K562 (cell line): ENCODE data around the gene UBE2O. TPM values are rescaled to one million over a fixed set of nuclear protein-coding genes. Genes with fewer than 3 reads are reported as not detected.

Experiments
- ATAC-seq: fragments of 200-7000 bp; cut with Tn5 transposase; 3 replicates; pipeline ENCODE4 v1.9.1; 2020; ENCODE audit warnings: moderate library complexity
- BruUV-seq: library from RNA; stranded (reverse); fragments of 400-500 nt; replicated peaks from 2 replicates; lab custom pipeline; 2021; lab: Mats Ljungman, UMichigan
- CTCF ChIA-PET: fragments of 300-600 bp; formaldehyde crosslinking; extraction: SDS; loops from one replicate; lab custom pipeline; 2021; ENCODE audit warnings: low intra/inter-chr PET ratio; lab: Yijun Ruan, JAX
- POLR2A ChIA-PET: fragments of 300-600, 350-650 bp; sonication (Branson Sonifier 250); formaldehyde crosslinking; extraction: SDS; loops from one replicate; lab custom pipeline; 2021; ENCODE audit warnings: antibody characterized with exemption, inconsistent platforms; lab: Yijun Ruan, JAX
- DNase-seq, 4 experiments: peaks; one replicate each; pipeline versions ENCODE4 v3.0.0 to v3.0.0-alpha.2; 2011 to 2018; ENCODE audit warnings: low spot score in 3 of 4, mixed read lengths in 3 of 4; ENCODE audit errors: extremely low read depth in 1 of 4
- FAIRE-seq: peaks from 2 replicates; lab custom pipeline; 2011; peaks lifted over from hg19 to GRCh38; lab: Jason Lieb, UNC
- H2AFZ ChIP-seq: 2 replicates; pipeline ENCODE4 v1.6.0; 2011; ENCODE audit warnings: low read depth, low read length, control low read depth, inconsistent platforms
- H3K27ac ChIP-seq: fragments of 200-600 bp; 3 replicates; pipeline ENCODE4 v1.8.0; 2011; ENCODE audit warnings: low read depth, mild to moderate bottlenecking, control low read depth, inconsistent platforms, low read length, moderate library complexity, mixed read lengths; ENCODE audit errors: extremely low read depth
- H3K27me3 ChIP-seq, 2 experiments: fragments of 300-600 bp in 1 of 2; 2 replicates in 1 of 2; 3 replicates in 1 of 2; pipeline versions ENCODE4 v1.6.0 to v1.8.0; 2011; ENCODE audit warnings: inconsistent platforms in 2 of 2, low read length in 2 of 2, mild to moderate bottlenecking in 1 of 2, mixed read lengths in 1 of 2, moderate library complexity in 1 of 2; ENCODE audit not compliant: control insufficient read depth in 2 of 2, insufficient read depth in 2 of 2
- H3K36me3 ChIP-seq: fragments of 300-600 bp; 3 replicates; pipeline ENCODE4 v1.8.0; 2011; ENCODE audit warnings: mild to moderate bottlenecking, low read length, inconsistent platforms; ENCODE audit not compliant: control insufficient read depth, insufficient read depth
- H3K4me1 ChIP-seq, 2 experiments: fragments of 200-600 bp in 1 of 2; replicated peaks in 1 of 2; 2 replicates in 1 of 2; 3 replicates in 1 of 2; pipeline versions ENCODE4 v1.5.1 to v1.8.0; 2011; ENCODE audit warnings: inconsistent platforms in 2 of 2, low read length in 2 of 2, mild to moderate bottlenecking in 1 of 2, mixed read lengths in 1 of 2, moderate library complexity in 1 of 2; ENCODE audit not compliant: control insufficient read depth in 2 of 2, insufficient read depth in 2 of 2
- H3K4me2 ChIP-seq: 2 replicates; pipeline ENCODE4 v1.6.1; 2011; ENCODE audit warnings: low read length, control low read depth, inconsistent platforms, mixed read lengths; ENCODE audit not compliant: insufficient read depth
- H3K4me3 ChIP-seq: fragments of 200-600 bp; sonication (generic), shearing (Covaris generic); 2 replicates; pipeline ENCODE4 v1.5.1; 2016; ENCODE audit warnings: control low read depth, inconsistent platforms
- H3K79me2 ChIP-seq: fragments of 200-600 bp; 3 replicates; pipeline ENCODE4 v1.8.0; 2011; ENCODE audit warnings: low read length, inconsistent platforms; ENCODE audit not compliant: control insufficient read depth, insufficient read depth
- H3K9ac ChIP-seq, 2 experiments: 2 replicates each; pipeline versions ENCODE4 v1.6.0 to v1.6.1; 2011; ENCODE audit warnings: low read depth in 2 of 2, low read length in 2 of 2, control low read depth in 1 of 2, inconsistent platforms in 1 of 2, mild to moderate bottlenecking in 1 of 2, mixed read lengths in 1 of 2; ENCODE audit not compliant: insufficient read depth in 1 of 2
- H3K9me1 ChIP-seq: one replicate; pipeline ENCODE4 v1.6.0; 2011; ENCODE audit warnings: inconsistent platforms, mild to moderate bottlenecking, low read length, moderate library complexity; ENCODE audit not compliant: control insufficient read depth, insufficient read depth
- H3K9me3 ChIP-seq: replicated peaks from 2 replicates; pipeline ENCODE4 v1.5.1; 2011; ENCODE audit warnings: low read depth, low read length, inconsistent platforms; ENCODE audit not compliant: control insufficient read depth, insufficient read depth
- H4K20me1 ChIP-seq: replicated peaks from 2 replicates; pipeline ENCODE4 v1.6.1; 2011; ENCODE audit warnings: low read length, inconsistent platforms, mixed read lengths; ENCODE audit not compliant: control insufficient read depth, insufficient read depth
- ADNP ChIP-seq: fragments of 200-800 bp; sonication (Bioruptor generic); IDR thresholded peaks from 2 replicates; pipeline ENCODE4 v1.6.1; 2016; ENCODE audit warnings: missing genetic modification characterization, missing compliant biosample characterization
- ARID2 ChIP-seq: fragments of 450-650 bp; IDR thresholded peaks from 2 replicates; pipeline ENCODE4 v1.6.1; 2017; ENCODE audit warnings: antibody characterized with exemption, mild to moderate bottlenecking
- ARID4B ChIP-seq: sonication (generic); formaldehyde crosslinking; IDR thresholded peaks from 2 replicates; pipeline ENCODE4 v1.8.0; 2022; ENCODE audit warnings: mild to moderate bottlenecking, missing genetic modification reagents
- HDAC2 ChIP-seq: fragments of 450-650 bp; IDR thresholded peaks from 2 replicates; pipeline ENCODE4 v1.6.1; 2016; ENCODE audit warnings: mild to moderate bottlenecking
- KLF6 ChIP-seq: fragments of 250-450 bp; sonication (Bioruptor Pico); IDR thresholded peaks from 2 replicates; pipeline ENCODE4 v1.4.0; 2020; ENCODE audit warnings: mild to moderate bottlenecking, moderate library complexity, borderline replicate concordance
- MLLT1 ChIP-seq, 2 experiments: fragments of 450-650 bp; IDR thresholded peaks; 2 replicates each; pipeline ENCODE4 v1.6.1; 2016
- MNT ChIP-seq, 2 experiments: fragments of 450-650 bp; conservative IDR thresholded peaks; 2 replicates each; pipeline ENCODE4 v1.6.1; 2017; ENCODE audit warnings: mild to moderate bottlenecking in 2 of 2, moderate library complexity in 2 of 2
- RFX1 ChIP-seq: fragments of 450-650 bp; IDR thresholded peaks from 2 replicates; pipeline ENCODE4 v1.6.1; 2016; ENCODE audit warnings: mild to moderate bottlenecking, moderate library complexity
- TAF9B ChIP-seq: fragments of 450-650 bp; IDR thresholded peaks from 2 replicates; pipeline ENCODE4 v1.6.1; 2018; ENCODE audit warnings: mild to moderate bottlenecking; ENCODE audit not compliant: partially characterized antibody
- TCF7 ChIP-seq: sonication (generic); IDR thresholded peaks from 2 replicates; pipeline ENCODE4 v1.6.1; 2016; ENCODE audit warnings: antibody characterized with exemption, borderline replicate concordance
- WGBS: fragments of 100-300 bp; shearing (Covaris generic); methylation state at CpG from one replicate; pipeline ENCODE4 v1.1.6; 2016; ENCODE audit warnings: low coverage, mixed read lengths; ENCODE audit not compliant: insufficient coverage; ENCODE audit errors: missing lambda C conversion rate; 5-methylcytosine and 5-hydroxymethylcytosine counted together
- in situ Hi-C: fragments of 300-500 bp; cut with MboI; formaldehyde crosslinking; loops from 4 replicates; pipeline ENCODE4 v1.15.0; 2018; ENCODE audit warnings: inconsistent platforms, mixed read lengths
- intact Hi-C: fragments of 100-400 bp; cut with micrococcal nuclease; formaldehyde crosslinking; loops from 2 replicates; pipeline ENCODE4 v1.14.2; 2022
- polyA plus RNA-seq, 8 experiments: library from polyadenylated mRNA; depleted of rRNA in 4 of 8; stranded (reverse) in 5 of 8; unstranded in 3 of 8; fragments of >200 nt; fragmentation: Nextera tagmentation in 2 of 8; fragmentation: Illumina TruSeq in 1 of 8; extraction: Ambion mirVana in 2 of 8; extraction: Trizol in 1 of 8; gene quantifications; 2 replicates each; pipeline versions ENCODE4 v1.2.1 to v1.2.3, GENCODE V29; 2011 to 2014; ENCODE audit warnings: inconsistent platforms in 1 of 8, missing spikeins in 1 of 8
- total RNA-seq, 7 experiments: library from RNA; depleted of rRNA in 6 of 7; stranded (reverse); fragments of >200 nt in 6 of 7; fragmentation: Illumina TruSeq in 2 of 7; extraction: Trizol in 2 of 7; gene quantifications; 2 replicates each; pipeline versions ENCODE4 v1.2.1 to v1.2.3, GENCODE V29; 2011 to 2021; ENCODE audit warnings: low replicate concordance in 1 of 7

The UBE2O gene
- total and polyA plus RNA-seq, 9 of the 15 experiments (the other 6 are each of a cell fraction or from before 2014, with no cell fraction given): 1.6 to 39.7 (median 13.3) TPM

- H3K27ac ChIP-seq: peak overlapping the region; percentile 19; the same call in 1 of the 3 replicates
- no peak overlapping the region for H3K4me3 ChIP-seq
- CTCF ChIA-PET: no interaction called here
- H3K4me2 ChIP-seq: peak overlapping the region; percentile 36
- peaks cover 0 to 24% of the 10 kb centered on the region in 2 experiments; a peak in 4 of 5 replicates for H3K4me1 ChIP-seq
- 32% methylated on average over 11 of the region's 11 CpGs for WGBS
- ATAC-seq: peak; percentile 79
- no peak overlapping the region for H3K9ac ChIP-seq
- no peaks in the 10 kb centered on the region for H3K36me3 ChIP-seq
- H3K27me3 ChIP-seq: no peaks in the 10 kb centered on the region
- no peaks in the 10 kb centered on the region for H3K9me1 ChIP-seq
- in situ Hi-C loops: no loop called here
- intact Hi-C loops: no loop called here
- no peak for DNase-seq
- H2AFZ ChIP-seq: peak overlapping the region; percentile 52; the same call in 1 of the 2 replicates
- no peaks in the 10 kb centered on the region for H3K9me3 ChIP-seq
- peak; percentile 80 for FAIRE-seq
- POLR2A ChIA-PET: interaction anchor here (0.8 to 2.5 kb wide), 4 partner anchors 9 to 61 kb away, joined by 4 to 17 read pairs (median 8); partner anchors contain the start of genes PRPSAP1 and SPHK1
- BruUV-seq: no TSS peak
- H4K20me1 ChIP-seq: no peaks in the 10 kb centered on the region
- no peaks in the 10 kb centered on the region for H3K79me2 ChIP-seq
- 0 out of 2 replicates have a peak, but pooled peaks have one; percentile 30 for TF ChIP-seq ADNP (tag)
- no peak for TF ChIP-seq TCF7
- TF ChIP-seq HDAC2: peak; percentile 26; the same call in 1 of the 2 replicates
- TF ChIP-seq RFX1: peak; percentile 70; the same call in 1 of the 2 replicates
- TF ChIP-seq ARID4B (CRISPR knock-in tag): no peak
- 0 out of 4 replicates have a peak, but pooled peaks of 1 of the 2 experiments have one; percentile 14 for TF ChIP-seq MNT (conservative IDR thresholded peaks at IDR 0.05)
- TF ChIP-seq ARID2: no peak
- no peak for TF ChIP-seq KLF6 (CRISPR knock-in tag)
- TF ChIP-seq MLLT1 (IDR thresholded peaks at IDR 0.05): peak in 1 of 2 experiments; percentile 57; a peak in 1 of 4 replicates
- peak; percentile 18 for TF ChIP-seq TAF9B
These were observed 89.7 kb downstream of the UBE2O start for GRCh38 chr17:76363107-76363842.
